WTC11 (cell line): ENCODE measurements around the gene NDUFAF8.

Experiments used
- ATF2 ChIP-seq: sonication (generic); formaldehyde crosslinking; IDR thresholded peaks from 2 replicates; pipeline ENCODE4 v1.8.1; 2022; ENCODE audit warnings: low read depth, missing genetic modification reagents, borderline replicate concordance
- CTCF ChIP-seq: fragments of 200-600 bp; IDR thresholded peaks from 2 replicates; pipeline ENCODE4 v1.8.0; 2022; ENCODE audit warnings: antibody characterized with exemption
- ESRRA ChIP-seq: sonication (generic); formaldehyde crosslinking; IDR thresholded peaks from 2 replicates; pipeline ENCODE4 v1.8.1; 2022; ENCODE audit warnings: mild to moderate bottlenecking, missing genetic modification reagents, borderline replicate concordance

- TF ChIP-seq ESRRA (CRISPR knock-in tag): no peak
- TF ChIP-seq CTCF: no peak
- TF ChIP-seq ATF2 (CRISPR knock-in tag): no peak
Measured at GRCh38 chr17:81190591-81190990, 48.5 kb upstream of the NDUFAF8 start.
